ACC112 (cell line): ENCODE results near the gene GRWD1.

Source experiments
- H2AFZ ChIP-seq: fragments of 200-600 bp; sonication (generic); one replicate; pipeline ENCODE4 v1.6.0; 2017; ENCODE audit warnings: antibody characterized with exemption, low read length; ENCODE audit not compliant: unreplicated experiment
- H3K27ac ChIP-seq: fragments of 200-600 bp; sonication (generic); 2 replicates; pipeline ENCODE4 v1.5.1; 2014; ENCODE audit warnings: low read depth, mild to moderate bottlenecking, antibody characterized with exemption, low read length, moderate library complexity
- H3K27me3 ChIP-seq: fragments of 200-600 bp; sonication (generic); 2 replicates; pipeline ENCODE4 v1.6.1; 2014; ENCODE audit warnings: mild to moderate bottlenecking, antibody characterized with exemption, low read length, moderate library complexity, mixed read lengths; ENCODE audit not compliant: insufficient read depth
- H3K36me3 ChIP-seq: fragments of 200-600 bp; sonication (generic); 2 replicates; pipeline ENCODE4 v1.6.1; 2016; ENCODE audit warnings: mild to moderate bottlenecking, antibody characterized with exemption, low read length, moderate library complexity, mixed read lengths; ENCODE audit not compliant: insufficient read depth
- H3K4me1 ChIP-seq: fragments of 200-600 bp; sonication (generic); one replicate; pipeline ENCODE4 v1.6.1; 2016; ENCODE audit warnings: low read length, mixed read lengths; ENCODE audit not compliant: insufficient read depth, unreplicated experiment, control insufficient read depth
- H3K4me3 ChIP-seq: fragments of 200-600 bp; sonication (generic); 2 replicates; pipeline ENCODE4 v1.5.1; 2014; ENCODE audit warnings: mild to moderate bottlenecking, low read depth, low read length
- H3K79me2 ChIP-seq: fragments of 200-600 bp; sonication (generic); one replicate; pipeline ENCODE4 v1.6.0; 2016; ENCODE audit warnings: low read length; ENCODE audit not compliant: control insufficient read depth, unreplicated experiment, insufficient read depth

The GRWD1 gene

DNA sequence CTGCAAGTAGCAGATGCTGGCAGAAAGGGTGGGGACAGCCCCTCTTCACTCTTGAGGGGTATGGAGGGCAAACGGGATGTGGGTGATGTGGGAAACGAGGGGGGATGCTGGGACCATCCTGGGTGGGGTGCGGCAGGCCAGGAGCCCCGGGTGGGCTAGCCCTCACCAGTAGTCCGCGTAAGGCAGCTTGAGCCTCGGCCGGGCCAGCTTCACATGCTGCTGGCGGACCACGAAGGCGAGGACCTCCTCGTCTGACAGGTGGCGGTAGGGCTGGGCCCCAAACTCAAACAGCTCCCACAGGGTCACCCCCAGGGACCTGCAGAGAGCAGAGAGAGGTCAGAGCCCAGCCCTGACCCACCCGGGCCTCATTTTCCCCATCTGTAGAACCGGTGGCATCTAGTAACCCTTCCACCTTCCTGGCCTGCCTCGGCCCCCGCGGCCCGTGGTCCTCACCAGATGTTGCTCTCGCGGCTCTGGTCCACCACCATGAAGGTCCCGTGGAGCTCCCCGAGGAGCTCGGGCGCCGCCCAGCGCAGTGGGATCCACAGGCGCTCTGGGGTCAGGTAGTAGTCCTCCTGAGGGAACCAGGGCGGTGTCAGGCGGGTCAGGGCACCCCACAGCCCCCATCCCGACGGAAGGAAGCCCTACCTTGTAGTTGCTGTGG lies 55.2 kb downstream of the GRWD1 start:
- H3K79me2 ChIP-seq = no peaks in the 10 kb centered on the region
- H3K27me3 ChIP-seq = peaks cover 22% of the 10 kb centered on the region
- no peak overlapping the region for H2AFZ ChIP-seq
- no peaks in the 10 kb centered on the region for H3K4me1 ChIP-seq
- no peaks in the 10 kb centered on the region for H3K36me3 ChIP-seq
- H3K27ac ChIP-seq = no peak overlapping the region
- no peak overlapping the region for H3K4me3 ChIP-seq

GRCh38 chr19:48501494-48502349 lies 55.9 kb downstream of the GRWD1 start:
- no peaks in the 10 kb centered on the region for H3K36me3 ChIP-seq
- H3K4me1 ChIP-seq = no peaks in the 10 kb centered on the region
- no peaks in the 10 kb centered on the region for H3K79me2 ChIP-seq
- H2AFZ ChIP-seq = no peak overlapping the region
- H3K4me3 ChIP-seq = no peak overlapping the region
- H3K27ac ChIP-seq = no peak overlapping the region
- peaks cover 22% of the 10 kb centered on the region for H3K27me3 ChIP-seq

- H3K79me2 ChIP-seq = no peaks in the 10 kb centered on the region
- H3K36me3 ChIP-seq = no peaks in the 10 kb centered on the region
- H3K4me3 ChIP-seq = no peak overlapping the region
- H2AFZ ChIP-seq = no peak overlapping the region
- H3K27ac ChIP-seq = no peak overlapping the region
- no peaks in the 10 kb centered on the region for H3K4me1 ChIP-seq
- H3K27me3 ChIP-seq = peaks cover 22% of the 10 kb centered on the region
Measured at GRCh38 chr19:48502350-48503018, 56.7 kb downstream of the GRWD1 start.

DNA sequence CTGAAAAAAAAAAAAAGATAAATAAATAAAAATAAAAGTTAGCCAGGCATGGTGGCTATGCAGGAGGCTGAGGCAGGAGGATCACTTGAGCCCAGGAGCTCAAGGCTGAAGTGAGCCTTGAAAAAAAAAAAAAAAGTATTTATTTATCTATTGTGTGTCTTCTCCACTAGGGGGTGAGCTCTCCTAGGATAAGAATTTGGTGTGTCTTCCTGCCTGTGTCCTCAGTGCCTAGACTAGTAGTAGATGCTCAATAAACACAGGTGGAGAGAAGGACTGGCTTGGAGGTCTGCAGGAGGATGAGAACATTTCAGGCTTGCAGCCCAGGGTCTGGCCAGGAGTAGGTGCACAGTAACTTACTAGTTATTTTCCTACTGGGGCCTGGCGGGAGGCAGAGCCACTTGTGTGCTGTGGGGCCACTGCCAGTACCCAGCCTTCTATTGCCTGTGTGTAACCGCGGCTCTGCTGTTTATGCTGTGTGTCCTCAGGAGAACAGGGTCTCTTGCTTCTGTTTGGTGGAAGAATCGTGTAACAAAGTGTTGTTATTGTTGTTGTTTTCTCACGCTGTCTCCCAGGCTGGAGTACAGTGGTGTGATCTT lies 60.5 kb downstream of the GRWD1 start:
- H3K27me3 ChIP-seq = peaks cover 2% of the 10 kb centered on the region; the same call in 1 of the 2 replicates
- no peak overlapping the region for H2AFZ ChIP-seq
- no peaks in the 10 kb centered on the region for H3K36me3 ChIP-seq
- H3K4me1 ChIP-seq = no peaks in the 10 kb centered on the region
- H3K79me2 ChIP-seq = no peaks in the 10 kb centered on the region
- no peak overlapping the region for H3K27ac ChIP-seq
- H3K4me3 ChIP-seq = no peak overlapping the region
